DND-41 (cell line): ENCODE results near the gene NCAPD2.

Source experiments
- ATAC-seq: fragments of 200-7000 bp; cut with Tn5 transposase; 3 replicates; pipeline ENCODE4 v1.9.1; 2021; ENCODE audit warnings: low read depth; ENCODE audit not compliant: insufficient read depth
- DNase-seq: peaks from one replicate; pipeline ENCODE4 v3.0.0-alpha.2; 2020
- H2AFZ ChIP-seq: 2 replicates; pipeline ENCODE4 v1.6.0; 2012; ENCODE audit warnings: low read depth, low read length
- H3K27ac ChIP-seq: 2 replicates; pipeline ENCODE4 v1.5.1; 2012; ENCODE audit warnings: low read length, inconsistent platforms
- H3K27me3 ChIP-seq: fragments of 200-600 bp; sonication (generic); 2 replicates; pipeline ENCODE4 v1.6.0; 2012; ENCODE audit warnings: low read length, mild to moderate bottlenecking, inconsistent platforms; ENCODE audit not compliant: insufficient read depth, poor library complexity
- H3K36me3 ChIP-seq: 2 replicates; pipeline ENCODE4 v1.5.1; 2012; ENCODE audit warnings: low read length, inconsistent platforms; ENCODE audit not compliant: insufficient read depth
- H3K4me1 ChIP-seq: 2 replicates; pipeline ENCODE4 v1.5.1; 2012; ENCODE audit warnings: mild to moderate bottlenecking, low read length; ENCODE audit not compliant: insufficient read depth
- H3K4me2 ChIP-seq: 2 replicates; pipeline ENCODE4 v1.6.0; 2012; ENCODE audit warnings: mild to moderate bottlenecking, moderate library complexity, low read length, inconsistent platforms; ENCODE audit not compliant: insufficient read depth
- H3K4me3 ChIP-seq, 2 experiments: fragments of 200-600 bp in 1 of 2; shearing (Covaris generic) in 1 of 2; 2 replicates each; pipeline ENCODE4 v1.5.1; 2012 to 2016; ENCODE audit warnings: inconsistent platforms in 2 of 2, low read length in 2 of 2, mild to moderate bottlenecking in 2 of 2, low read depth in 1 of 2, moderate library complexity in 1 of 2
- H3K79me2 ChIP-seq: 2 replicates; pipeline ENCODE4 v1.6.0; 2012; ENCODE audit warnings: low read length, inconsistent platforms; ENCODE audit not compliant: insufficient read depth
- H3K9ac ChIP-seq: 2 replicates; pipeline ENCODE4 v1.6.0; 2012; ENCODE audit warnings: low read depth, mild to moderate bottlenecking, inconsistent platforms, low read length, moderate library complexity
- H3K9me3 ChIP-seq: 2 replicates; pipeline ENCODE4 v1.5.1; 2012; ENCODE audit warnings: low read length, moderate library complexity, mild to moderate bottlenecking, inconsistent platforms; ENCODE audit not compliant: insufficient read depth, severe bottlenecking
- H4K20me1 ChIP-seq: 2 replicates; pipeline ENCODE4 v1.6.0; 2012; ENCODE audit warnings: low read length; ENCODE audit not compliant: insufficient read depth
- CTCF ChIP-seq: IDR thresholded peaks from 2 replicates; pipeline ENCODE4 v1.5.1; 2012; ENCODE audit warnings: borderline replicate concordance, low read length, moderate library complexity, mild to moderate bottlenecking; ENCODE audit not compliant: poor library complexity, severe bottlenecking; ENCODE audit errors: extremely low read depth
- EZH2 ChIP-seq: IDR thresholded peaks from 3 replicates; pipeline ENCODE4 v1.6.1; 2012; ENCODE audit warnings: borderline replicate concordance, low read depth, mild to moderate bottlenecking, moderate library complexity, low read length, inconsistent platforms; ENCODE audit not compliant: severe bottlenecking

Gene NCAPD2

DNA sequence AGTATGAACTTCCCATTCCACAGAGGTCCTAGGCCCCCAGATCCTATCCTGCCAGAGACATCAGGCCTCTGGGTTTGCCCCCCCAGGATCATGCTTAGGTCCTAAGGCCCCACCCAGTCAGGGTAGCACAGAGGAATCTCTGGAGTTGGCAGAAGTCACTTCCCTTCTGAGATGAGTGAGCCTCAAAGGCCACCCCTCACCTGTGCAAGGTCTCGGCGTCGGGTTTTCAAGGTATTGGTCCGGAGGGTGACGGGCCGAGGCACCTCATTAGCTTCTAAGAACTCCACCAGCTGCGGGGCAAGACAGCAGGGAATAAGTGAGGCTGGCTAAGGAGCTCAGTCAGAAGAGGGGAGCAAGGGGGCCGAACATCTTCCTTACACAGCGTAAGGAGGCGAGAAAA lies 69.0 kb downstream of the NCAPD2 start:
- Histone ChIP-seq H2AFZ (no peak overlapping the region), H3K9me3 (no peaks in the 10 kb centered on the region), H3K27me3 (no peaks in the 10 kb centered on the region), H3K27ac (no peak overlapping the region), H4K20me1 (peaks cover 21% of the 10 kb centered on the region), H3K79me2 (peaks cover 40% of the 10 kb centered on the region), H3K36me3 (peaks cover 78% of the 10 kb centered on the region), H3K9ac (no peak overlapping the region), H3K4me1 (peaks cover 21% of the 10 kb centered on the region), H3K4me3 (no peak overlapping the region), H3K4me2 (no peak overlapping the region)
- no peak for TF ChIP-seq EZH2
- TF ChIP-seq CTCF, result no peak
- ATAC-seq (no peak), DNase-seq (no peak)

DNA sequence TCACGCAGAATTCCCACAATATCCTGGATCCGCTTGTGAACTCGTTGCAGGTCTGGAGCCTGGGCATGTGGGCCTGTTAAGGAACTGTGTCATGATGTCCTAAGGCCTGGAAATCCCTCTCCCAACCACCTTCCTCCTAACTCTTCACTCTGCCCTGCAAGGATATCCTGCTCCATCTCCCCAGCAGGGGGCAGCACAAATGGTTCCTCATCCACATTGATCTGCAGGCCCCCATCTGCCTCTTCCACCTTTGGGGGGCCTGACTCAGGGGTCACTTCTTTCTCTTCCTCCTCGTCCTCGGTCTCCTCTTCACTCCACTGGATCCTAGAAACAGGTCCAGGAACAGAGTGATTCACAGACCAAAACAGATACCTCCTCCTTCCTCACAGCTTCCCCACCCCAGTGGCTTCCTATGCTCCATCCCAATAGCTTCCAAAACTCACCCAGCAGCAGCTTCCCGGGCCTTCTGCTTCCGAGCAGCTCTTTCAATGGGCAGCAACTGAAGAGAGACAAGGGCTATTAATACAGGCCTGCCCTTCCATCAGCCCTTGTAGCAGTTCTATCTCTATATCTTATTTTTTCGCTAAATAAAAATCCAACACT lies 69.6 kb downstream of the NCAPD2 start:
- no peak overlapping the region for H2AFZ ChIP-seq
- H3K4me3 ChIP-seq, result no peak overlapping the region
- no peak overlapping the region for H3K27ac ChIP-seq
- H3K79me2 ChIP-seq, result peaks cover 47% of the 10 kb centered on the region
- H3K36me3 ChIP-seq, result peaks cover 77% of the 10 kb centered on the region
- H4K20me1 ChIP-seq, result peaks cover 21% of the 10 kb centered on the region
- H3K27me3 ChIP-seq, result no peaks in the 10 kb centered on the region
- H3K9ac ChIP-seq, result no peak overlapping the region
- TF ChIP-seq CTCF, result peak; percentile 95
- no peak for TF ChIP-seq EZH2
- no peaks in the 10 kb centered on the region for H3K9me3 ChIP-seq
- DNase-seq, result peak; percentile 69
- peaks cover 24% of the 10 kb centered on the region for H3K4me1 ChIP-seq
- no peak overlapping the region for H3K4me2 ChIP-seq
- ATAC-seq, result peak; percentile 52

DNA sequence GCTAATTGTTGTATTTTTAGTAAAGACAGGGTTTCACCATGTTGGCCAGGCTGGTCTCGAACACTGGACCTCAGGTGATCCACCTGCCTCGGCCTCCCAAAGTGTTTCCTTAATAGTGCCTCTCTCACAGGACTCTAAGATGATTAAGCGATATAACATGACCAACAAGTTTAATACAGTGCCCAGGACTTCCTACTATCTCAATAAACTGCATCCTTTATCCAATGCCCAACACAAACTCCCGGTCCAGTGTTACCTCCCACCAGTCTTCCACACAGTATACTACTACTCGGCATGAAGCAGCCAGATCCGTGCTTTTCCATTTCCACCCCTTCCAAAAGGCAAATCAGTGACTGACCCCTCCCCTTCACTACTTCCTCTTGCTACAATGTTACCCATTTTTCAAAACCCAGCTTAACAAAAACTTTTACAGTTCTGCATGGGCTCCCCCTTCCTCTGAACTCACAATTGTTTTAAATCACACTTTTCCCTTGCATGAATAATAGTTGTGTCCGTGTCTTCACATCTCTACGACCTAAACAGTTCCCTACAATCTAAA lies 73.3 kb downstream of the NCAPD2 start:
- Histone ChIP-seq H4K20me1 (peaks cover 15% of the 10 kb centered on the region), H2AFZ (peak overlapping the region; percentile 99), H3K4me3 (peak overlapping the region; percentile 75 to 91), H3K79me2 (peaks cover 53% of the 10 kb centered on the region), H3K9me3 (no peaks in the 10 kb centered on the region), H3K4me2 (peak overlapping the region; percentile 71), H3K36me3 (peaks cover 76% of the 10 kb centered on the region), H3K27ac (peak overlapping the region; percentile 79), H3K9ac (peak overlapping the region; percentile 79), H3K4me1 (peaks cover 38% of the 10 kb centered on the region), H3K27me3 (no peaks in the 10 kb centered on the region)
- TF ChIP-seq EZH2 (no peak), CTCF (no peak)
- no peak for DNase-seq
- ATAC-seq, result no peak
